CD4-positive, alpha-beta T cell treated with Interleukin-6 at 100 ng/mL for 8 hours (primary cell): ENCODE measurements around the gene TKT.

Experiments
- DNase-seq: peaks from one replicate; pipeline ENCODE4 v3.0.0-alpha.2; 2020; ENCODE audit warnings: mixed read lengths, low spot score

TKT gene

DNA sequence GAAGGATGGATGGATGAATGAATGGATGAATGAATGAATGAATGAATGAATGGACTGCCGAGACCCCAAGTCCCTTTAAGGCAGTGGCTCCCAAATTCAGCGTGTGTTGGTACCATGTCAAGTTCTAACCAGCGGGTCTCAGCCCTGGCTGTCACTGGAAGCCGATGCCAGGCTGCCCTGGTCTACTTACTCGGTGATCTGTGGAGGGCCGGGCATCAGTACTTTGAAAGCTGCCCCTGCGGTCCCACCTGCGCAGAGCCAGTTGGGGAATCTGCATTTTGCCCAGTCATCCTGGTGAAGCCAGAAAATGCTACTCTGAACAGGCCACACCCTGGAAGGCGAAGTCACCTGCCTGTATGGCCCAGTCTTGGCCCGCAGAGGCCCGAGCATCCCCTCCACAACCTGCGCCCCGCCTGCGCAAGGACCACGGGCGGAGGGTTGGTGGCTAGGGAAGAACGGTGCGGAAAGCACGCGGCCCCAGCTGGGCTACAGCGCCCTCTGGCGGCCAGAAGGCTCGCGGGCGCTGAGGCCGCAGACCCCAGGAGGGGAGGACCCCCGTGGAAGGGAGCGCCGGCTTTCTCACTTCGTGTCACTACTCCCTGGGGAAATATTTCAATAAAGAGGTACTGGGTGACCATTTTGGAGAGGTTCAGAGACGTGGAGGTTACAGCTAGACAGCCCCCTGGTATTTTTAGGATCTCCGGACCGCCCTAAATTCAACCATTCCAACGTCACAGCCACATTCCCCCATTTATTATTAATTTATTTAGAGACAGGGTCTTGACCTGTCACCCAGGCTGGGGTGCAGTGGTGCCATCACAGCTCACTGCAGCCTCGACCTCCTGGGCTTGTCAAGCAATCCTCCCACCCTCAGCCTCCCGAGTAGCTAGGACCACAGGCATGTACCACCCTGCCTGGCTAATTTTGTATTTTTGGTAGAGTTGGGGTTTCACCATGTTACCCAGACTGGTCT is 59.9 kb downstream of the TKT start:
- peak; percentile 23 for DNase-seq

DNA sequence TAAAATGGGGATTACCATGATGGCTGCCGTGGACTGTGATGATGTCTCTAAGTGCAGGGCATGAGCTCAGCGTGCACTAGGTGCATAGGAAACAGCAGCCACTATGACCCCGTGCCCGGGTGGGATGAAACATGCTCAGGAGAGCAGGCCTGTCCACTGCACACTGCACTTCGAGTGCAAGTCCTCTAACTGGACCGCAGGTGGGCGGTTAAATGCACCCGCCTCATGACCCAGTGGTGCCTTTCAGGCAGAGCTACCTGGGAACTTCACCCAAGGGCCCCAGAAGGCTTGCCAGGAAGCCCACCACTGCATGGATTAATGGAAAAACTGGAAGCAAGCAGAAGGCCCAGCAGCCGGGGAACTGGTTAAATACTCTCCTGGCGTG is 60.8 kb downstream of the TKT start:
- no peak for DNase-seq

DNA sequence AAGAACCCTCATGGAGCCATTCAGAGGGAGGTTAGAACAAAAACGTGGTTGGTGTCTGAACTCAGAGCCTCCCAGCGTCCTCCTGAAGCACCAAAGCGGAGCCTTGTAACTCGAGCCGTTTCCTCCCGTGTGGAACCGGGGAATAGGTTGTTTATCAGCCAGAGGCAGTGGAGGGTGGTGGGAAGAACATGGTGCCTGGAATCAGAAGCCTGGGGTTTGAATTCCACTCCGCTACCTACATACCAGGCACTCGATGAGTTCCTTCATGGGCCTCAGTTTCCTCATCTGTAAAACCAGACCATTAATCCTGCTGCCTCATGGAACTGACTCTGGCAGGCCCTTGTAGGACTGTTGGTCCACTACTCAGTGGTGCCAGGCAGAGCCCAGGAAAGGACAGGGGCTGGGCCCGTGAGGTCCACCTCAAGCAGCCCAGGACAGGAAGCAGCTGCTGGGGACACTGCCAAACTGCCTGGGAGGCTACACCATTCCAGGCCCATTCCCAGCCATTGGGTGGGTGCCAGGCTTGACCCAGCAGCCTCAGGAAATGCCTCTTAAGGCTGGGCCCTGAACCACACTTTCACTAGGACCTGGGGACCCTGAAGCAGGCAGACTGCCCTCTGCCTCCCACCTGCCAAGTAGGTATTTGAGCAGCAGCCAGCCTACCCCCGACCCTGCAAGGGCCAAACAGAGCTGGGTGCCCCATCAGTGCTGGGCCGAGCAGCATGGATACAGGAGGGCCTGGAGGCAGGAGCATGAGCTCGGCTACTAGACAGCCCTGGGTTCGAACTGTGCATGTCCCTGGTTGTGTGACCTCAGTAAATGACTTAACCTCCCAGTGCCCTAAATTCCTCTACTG is 61.4 kb downstream of the TKT start:
- no peak for DNase-seq

DNA sequence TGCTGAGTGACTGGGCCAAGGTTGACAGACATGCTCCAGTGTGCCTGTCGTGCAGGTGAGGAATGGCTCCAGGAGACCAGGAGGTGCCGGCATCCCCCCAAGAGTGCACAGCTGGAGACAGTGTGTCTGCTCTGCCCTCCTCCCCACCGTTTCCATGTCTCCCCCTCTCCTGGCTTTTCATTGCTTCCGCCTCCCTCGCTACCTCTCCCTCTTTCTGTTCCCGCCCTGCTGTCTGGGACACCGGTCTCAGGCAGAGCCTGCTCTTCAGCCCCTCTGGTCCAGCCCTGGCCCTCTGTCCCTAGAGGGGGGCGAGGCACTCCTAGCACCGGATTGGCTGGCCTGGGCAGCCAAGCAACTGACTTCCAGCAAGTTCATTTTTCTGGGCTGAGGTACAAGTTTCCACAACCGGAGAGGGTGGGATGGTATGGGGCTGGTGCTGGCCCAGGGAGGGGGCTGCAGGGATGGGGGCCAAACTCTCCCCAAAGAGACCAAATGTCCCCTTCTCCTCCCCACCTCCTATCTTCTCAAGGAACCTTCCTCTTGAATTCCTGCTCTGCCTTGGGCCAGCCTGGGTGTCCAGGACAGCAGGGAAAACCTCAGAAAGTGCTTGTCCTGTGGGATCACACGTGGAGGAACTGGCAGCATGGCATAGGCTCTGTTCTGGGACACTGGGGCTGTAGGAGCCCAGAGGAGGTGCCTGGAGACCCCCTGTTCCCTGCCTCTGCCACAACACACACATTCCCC is 62.2 kb downstream of the TKT start:
- DNase-seq: no peak

DNA sequence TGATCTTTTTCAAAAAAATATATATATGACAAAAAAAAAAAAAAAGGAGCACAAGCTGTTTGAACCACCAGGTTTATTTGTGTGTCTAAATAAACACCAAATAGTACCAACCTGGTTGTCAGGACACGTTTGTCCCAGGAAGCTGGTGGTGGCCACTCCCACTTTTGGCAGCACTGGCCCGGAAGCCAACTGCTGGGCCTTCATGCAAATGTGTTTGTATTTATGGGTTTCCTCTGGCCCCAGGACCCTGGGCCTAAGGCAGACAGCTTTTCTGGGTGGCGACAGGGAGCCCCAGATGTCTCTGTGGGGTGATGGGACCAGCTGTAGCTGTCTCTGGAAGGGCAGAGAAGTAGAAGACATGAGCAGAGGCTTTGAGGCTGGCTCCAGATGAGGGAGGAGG is 63.2 kb downstream of the TKT start:
- no peak for DNase-seq

DNA sequence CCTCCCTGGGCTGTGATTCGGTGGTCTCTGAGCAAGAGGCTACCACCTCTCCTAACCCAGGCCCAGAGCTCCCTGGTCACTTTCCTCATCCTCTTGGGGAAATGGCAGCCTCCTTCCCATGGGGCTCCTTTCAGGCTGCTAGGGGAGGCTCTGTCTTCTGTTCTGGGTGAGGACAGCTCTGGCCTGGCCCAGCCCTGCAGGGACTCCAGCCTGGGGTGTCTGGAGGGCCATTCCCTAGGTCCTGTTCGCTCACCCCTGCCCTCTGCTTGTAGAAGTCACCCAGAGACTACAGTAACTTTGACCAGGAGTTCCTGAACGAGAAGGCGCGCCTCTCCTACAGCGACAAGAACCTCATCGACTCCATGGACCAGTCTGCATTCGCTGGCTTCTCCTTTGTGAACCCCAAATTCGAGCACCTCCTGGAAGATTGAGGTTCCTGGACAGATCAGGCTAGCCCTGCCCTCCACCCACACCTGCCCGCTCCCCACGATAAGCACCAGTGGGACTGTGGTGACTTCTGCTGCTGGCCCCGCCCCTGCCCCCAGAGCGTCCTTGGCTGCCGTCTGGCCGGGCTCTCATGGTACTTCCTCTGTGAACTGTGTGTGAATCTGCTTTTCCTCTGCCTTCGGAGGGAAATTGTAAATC is 63.9 kb downstream of the TKT start:
- no peak for DNase-seq

DNA sequence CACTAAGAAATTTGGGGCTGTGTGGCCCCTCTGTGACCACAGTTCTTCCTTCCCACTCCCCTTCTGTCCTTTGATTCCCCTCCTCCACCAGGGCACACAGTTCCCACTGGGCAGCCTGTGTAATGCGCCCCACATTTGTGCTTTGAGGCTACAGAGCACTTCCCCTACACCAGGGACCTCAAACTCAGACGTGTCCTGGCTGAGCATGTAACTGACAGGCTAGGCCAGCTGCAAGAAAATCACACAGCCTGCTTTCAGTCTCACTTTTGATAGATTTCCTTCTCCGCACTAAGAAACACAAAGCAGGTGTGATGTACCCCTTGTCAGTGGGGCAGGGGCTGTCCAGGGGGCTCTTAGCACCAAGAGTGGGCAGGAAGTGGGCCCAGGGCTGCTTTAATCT is 65.2 kb downstream of the TKT start:
- DNase-seq: no peak

DNA sequence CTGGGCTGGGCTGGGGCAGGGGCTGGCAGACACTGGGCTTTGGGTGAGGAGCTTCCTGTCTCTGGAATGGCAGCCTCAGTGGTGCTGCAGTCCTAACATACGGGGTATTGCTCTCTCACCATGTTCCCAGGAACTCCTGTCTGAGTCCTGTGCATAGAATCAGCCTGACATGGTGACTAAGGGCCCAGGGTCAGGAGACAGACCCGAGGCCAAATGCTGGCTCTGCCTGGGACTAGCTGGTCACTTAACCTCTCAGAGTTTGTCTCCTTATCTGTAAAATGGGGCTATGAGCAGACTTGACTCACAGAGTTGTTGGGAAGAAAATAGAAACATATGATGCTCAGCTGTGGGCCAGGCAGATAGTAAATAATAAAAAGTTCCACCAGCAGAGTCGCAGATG is 66.5 kb downstream of the TKT start:
- DNase-seq: no peak

DNA sequence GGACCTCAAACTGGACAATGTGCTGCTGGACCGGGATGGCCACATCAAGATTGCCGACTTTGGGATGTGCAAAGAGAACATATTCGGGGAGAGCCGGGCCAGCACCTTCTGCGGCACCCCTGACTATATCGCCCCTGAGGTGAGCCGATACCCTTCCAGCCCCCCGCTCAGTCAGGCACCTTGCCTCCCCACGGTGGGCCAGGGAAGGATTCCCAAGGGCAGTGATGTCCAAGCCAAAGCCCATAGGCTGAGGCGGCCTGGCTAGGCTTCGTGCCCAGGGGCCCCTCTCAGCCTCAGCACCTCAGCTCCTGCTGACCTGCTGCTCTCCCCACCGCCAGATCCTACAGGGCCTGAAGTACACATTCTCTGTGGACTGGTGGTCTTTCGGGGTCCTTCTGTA is 67.1 kb downstream of the TKT start:
- no peak for DNase-seq

DNA sequence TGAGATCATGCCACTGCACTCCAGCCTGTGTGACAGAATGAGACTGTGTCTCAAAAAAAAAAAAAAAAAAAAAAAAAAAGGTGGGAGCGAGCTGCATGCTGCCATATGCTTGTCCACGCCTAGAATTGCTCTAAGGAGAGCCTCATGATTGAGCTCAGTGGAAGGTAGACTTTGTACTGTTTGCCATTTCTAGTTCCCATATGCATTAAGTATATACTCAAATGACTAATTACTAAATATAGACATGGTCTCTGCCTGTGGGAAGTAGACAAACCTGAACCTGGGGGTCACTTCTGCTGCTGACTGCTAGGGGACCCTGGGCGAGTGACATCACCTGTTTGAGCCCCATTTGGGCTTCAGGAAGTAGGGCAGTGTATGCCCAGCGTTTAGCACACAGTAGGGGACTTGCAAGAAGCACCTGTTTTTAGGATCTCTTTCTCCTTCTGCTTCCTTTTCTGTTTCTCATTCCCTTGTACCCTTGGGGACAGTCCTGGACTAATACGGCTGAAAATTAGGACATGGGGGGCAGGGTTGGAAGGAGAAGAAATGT is 67.6 kb downstream of the TKT start:
- DNase-seq: no peak

DNA sequence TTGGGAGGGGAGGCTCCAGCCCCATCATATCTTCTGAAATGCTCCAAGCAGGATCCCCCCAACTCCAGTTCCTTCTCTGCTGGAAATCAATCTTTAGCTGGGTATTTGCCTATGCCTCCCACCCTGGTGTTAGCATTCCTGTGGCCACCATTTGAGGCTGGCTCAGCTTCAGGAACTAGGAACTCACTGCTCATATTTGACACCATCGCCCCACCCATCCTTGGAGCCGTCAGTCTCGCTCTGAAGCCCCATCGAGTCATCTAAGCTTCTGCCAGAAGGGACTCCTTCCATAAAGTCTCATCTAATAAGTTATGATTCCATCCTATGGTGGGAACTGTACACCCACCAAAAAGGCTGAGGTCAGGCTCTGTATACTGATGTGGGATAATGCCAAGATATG is 68.4 kb downstream of the TKT start:
- no peak for DNase-seq

DNA sequence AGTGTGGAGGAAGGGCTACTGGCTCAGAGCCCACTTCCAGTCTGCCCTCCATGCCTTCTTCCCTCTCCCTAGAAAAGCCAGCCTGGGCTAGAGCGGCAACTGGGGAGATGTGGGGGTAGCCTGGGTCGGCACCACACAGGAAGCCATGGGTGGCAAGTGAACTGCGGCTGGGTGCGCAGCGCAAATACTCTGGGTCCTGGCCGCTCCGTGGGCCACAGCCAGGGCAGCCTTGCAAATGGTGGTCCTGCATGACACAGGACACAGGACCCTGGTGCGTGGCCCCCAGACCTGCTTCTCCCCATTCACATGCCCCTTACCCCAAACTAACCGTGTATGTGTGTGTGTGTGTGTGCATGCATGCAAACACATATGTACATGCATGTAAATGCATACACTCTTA is 69.1 kb downstream of the TKT start:
- DNase-seq: no peak

DNA sequence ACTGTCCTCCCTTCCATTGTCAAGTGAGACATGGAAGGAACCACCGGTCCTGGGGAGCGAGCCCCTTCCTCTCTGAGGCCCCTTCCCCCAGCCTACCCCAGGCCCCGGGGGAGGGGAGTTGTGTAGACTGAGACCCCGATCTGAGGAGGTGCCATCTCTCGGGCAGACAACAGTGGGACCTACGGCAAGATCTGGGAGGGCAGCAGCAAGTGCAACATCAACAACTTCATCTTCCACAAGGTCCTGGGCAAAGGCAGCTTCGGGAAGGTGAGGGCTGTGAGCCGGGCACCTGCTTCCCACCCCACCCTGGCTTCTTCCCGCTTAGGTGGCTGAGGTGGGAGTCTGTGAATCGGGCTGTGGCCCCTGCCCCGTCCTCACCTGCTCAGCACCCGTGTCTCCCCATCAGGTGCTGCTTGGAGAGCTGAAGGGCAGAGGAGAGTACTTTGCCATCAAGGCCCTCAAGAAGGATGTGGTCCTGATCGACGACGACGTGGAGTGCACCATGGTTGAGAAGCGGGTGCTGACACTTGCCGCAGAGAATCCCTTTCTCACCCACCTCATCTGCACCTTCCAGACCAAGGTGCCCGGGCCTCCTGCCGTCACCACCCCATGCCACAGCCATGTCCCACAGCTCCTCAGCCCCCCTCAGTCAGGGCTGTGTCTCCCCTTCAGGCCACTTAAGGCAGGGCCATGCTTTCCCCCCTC is 69.9 kb downstream of the TKT start:
- DNase-seq: no peak

DNA sequence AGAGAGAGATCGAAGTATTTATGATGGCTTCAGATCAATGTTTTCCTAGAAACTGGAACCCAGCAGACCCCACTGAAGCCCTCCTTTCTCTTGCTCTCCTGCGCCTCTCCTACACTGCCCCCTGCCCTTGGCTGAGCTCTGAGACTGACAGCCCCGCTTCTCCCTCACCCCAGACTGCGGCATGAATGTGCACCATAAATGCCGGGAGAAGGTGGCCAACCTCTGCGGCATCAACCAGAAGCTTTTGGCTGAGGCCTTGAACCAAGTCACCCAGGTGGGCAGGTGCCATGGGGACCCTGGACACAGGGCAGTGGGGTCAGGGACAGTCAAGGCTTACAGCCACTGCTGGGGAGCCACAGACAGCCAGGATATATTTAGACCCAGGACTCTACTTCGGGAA is 71.1 kb downstream of the TKT start:
- no peak for DNase-seq

DNA sequence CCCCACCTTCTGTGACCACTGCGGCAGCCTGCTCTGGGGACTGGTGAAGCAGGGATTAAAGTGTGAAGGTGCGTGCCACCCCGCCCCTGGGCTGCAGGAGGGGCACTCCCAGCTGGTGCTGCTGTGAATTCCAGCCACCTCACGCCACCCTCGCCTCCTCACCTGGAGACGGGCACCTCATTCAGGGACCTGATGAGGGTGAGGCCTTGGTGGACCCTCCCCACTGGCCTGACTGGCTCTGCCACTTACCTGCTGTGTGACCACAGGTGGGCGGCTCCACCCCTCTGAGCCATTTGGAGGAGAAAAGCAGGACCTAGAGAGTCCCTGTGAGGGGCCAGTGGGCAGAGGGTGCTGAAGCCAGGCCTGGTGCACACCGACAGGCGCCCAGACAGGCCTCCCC is 72.3 kb downstream of the TKT start:
- DNase-seq: no peak

DNA sequence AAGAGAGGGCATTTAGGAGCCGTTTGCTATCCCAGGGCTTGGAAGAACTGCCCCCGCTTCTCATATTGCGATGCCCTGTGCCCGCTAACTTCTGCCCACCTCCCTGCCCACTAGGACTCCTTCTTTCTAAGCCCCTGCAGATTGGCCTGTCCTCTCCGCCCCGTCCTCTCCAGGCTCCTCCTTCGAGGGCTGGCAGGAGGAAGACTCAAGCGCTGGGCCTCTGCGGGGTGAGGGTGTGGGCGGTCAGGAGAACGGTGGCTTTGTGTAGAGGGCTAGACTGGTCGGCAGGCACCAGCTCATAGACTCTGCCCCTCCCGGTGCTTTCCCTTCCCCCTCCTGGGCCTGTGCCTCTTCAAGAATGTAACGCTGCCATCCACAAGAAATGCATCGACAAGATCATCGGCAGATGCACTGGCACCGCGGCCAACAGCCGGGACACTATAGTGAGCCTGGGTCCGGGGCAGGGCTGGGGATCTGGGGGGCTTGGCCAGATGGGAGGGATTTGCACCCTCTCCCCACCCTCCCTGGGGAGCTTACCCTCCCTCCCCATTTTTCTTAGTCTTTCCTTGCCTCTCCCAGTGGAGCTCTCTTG is 73.0 kb downstream of the TKT start:
- no peak for DNase-seq

DNA sequence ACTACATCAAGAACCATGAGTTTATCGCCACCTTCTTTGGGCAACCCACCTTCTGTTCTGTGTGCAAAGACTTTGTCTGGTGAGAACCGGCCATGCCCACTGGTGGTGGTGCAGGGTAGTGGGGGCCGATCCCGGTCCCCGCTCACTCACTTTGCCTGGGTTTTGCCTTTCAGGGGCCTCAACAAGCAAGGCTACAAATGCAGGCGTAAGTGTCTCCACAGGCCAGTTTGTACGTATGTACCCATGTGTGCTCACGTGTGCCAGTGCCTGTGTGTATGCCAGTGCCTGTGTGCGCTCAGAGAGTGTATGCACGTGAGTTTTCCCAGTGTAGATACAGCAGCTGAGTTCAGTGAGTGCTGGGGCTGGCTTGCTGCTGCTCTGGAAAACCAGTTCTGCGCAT is 74.3 kb downstream of the TKT start:
- DNase-seq: no peak

DNA sequence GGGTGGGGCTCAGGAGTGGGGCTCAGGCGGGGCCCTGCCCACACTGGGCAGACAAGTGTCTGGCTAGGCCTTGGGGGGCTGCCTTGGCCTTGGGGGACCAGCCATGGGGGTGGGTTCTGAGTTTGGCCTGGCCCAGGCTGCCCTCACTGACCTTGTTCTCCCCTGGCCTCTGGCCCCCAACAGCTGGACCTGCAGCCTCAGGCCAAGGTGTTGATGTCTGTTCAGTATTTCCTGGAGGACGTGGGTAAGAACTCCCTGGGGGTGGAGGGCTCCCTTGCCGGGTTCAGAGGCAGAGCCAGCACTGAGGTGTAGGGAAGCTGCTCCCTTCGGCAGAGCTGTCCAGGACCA is 74.8 kb downstream of the TKT start:
- no peak for DNase-seq

DNA sequence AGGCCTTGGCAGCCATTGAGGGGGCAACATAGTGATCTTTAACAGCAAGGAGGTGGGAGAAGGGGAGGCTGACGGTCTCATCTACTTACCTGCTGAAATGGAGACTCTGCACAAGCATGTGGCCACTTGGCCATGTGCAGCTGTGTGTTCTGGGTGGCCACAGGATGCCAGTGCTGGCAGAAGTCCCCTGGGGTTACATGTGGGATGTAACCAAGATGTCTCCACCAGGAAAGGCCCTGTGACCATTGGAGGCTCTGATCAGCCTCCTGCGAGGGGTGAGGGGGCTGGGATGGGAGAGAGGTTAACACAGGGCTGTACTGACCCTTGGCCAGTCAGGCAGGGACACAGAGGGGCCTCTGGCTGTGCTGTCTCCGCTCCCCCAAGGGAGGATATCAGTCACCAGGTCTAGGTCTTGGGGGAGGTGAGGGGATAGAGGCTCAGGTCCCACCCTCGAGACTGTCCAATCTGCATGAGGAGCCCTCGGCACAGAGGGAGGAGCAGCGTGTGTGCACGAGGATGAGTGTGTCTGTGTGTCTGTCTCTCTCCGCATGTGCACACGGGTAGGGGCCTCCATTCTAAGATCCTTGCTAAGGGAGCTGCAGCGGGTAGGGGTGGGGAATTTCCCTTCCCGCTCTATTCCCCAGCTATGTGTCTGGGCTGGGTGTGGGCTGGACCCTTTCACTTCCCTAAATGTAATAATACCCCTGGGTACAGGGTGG is 75.4 kb downstream of the TKT start:
- DNase-seq: no peak

DNA sequence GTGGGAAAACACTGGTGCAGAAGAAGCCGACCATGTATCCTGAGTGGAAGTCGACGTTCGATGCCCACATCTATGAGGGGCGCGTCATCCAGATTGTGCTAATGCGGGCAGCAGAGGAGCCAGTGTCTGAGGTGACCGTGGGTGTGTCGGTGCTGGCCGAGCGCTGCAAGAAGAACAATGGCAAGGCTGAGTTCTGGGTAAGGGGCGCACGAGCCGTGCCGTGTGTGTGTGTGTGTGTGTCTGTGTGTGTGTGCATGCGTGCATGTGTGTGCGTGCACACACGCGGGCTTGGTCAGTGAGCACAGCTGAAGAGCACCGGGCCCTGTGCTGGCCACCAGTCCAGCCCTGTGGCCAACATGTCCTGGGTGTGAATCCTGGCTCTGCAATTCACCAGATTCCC is 76.2 kb downstream of the TKT start:
- no peak for DNase-seq
